ENCODE measurements around the gene CMIP.

Gene CMIP

GRCh38 chr16:81415751-81416150 is 28.9 kb upstream of the CMIP start:
- TF ChIP-seq, protein P1, sequence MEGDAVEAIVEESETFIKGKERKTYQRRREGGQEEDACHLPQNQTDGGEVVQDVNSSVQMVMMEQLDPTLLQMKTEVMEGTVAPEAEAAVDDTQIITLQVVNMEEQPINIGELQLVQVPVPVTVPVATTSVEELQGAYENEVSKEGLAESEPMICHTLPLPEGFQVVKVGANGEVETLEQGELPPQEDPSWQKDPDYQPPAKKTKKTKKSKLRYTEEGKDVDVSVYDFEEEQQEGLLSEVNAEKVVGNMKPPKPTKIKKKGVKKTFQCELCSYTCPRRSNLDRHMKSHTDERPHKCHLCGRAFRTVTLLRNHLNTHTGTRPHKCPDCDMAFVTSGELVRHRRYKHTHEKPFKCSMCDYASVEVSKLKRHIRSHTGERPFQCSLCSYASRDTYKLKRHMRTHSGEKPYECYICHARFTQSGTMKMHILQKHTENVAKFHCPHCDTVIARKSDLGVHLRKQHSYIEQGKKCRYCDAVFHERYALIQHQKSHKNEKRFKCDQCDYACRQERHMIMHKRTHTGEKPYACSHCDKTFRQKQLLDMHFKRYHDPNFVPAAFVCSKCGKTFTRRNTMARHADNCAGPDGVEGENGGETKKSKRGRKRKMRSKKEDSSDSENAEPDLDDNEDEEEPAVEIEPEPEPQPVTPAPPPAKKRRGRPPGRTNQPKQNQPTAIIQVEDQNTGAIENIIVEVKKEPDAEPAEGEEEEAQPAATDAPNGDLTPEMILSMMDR (IDR thresholded peaks at IDR 0.05) = no peak

DNA sequence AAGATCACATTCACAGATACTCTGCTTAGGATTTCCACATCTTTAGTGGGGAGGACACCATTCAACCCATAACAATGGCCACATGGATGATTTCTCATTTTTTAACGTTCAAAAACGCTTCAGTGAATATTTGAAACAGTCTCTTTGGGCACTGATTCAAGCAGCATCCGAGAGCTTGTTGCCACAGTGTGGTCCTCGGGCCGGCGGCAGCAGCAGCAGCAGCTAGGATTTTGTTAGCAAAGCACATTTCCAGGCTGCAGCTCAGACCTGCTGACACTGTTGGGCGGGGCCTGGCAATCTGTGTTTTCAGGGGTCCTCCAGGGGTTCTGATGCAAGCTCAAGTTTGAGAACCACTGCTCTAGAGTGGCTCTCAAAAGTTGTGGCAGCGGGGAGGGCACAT is 27.9 kb upstream of the CMIP start:
- TF ChIP-seq, protein P1 (IDR thresholded peaks at IDR 0.05) = no peak

DNA sequence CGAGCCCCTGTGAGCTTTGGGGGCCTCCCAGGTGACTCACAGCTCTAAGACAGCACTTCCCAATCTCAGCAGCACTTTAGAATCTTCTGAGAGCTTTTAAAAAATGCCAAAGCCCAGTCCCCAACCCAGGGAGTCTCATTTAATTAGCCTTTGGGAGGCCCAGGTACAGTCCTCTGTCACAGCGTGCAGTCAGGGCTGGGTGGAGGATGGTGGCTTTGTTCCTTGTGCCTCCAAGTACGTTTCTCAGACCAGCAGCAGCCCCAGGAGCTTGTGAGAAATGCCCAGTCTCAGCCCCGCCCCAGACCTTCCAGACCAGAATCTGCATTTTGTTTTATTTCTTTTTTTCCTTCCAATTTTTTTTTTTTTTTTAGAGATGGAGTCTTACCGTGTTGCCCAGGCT is 27.4 kb upstream of the CMIP start:
- TF ChIP-seq, protein P1 (IDR thresholded peaks at IDR 0.05) = no peak

DNA sequence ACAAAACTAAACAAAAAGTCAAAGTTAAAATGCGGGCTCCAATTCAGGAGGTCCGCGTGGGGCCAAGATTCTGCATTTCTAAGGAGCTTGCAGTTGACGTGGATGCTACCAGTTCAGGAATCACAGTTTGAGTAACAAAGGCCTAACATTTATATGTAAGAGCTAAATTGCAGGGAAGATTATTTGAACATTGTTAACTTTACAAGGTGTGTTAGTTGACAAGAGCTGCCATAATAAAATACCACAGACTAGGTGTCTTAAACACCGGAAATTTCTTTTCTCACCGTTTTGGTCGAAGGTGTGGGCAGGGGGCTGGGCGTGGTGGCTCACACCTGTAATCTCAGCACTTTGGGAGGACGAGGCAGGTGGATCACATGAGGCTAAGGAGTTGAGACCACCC is 24.8 kb upstream of the CMIP start:
- TF ChIP-seq, protein P1 (IDR thresholded peaks at IDR 0.05) = no peak

GRCh38 chr16:81421126-81421525 is 23.5 kb upstream of the CMIP start:
- TF ChIP-seq, protein P1 (IDR thresholded peaks at IDR 0.05) = no peak

- TF ChIP-seq, protein P1 (IDR thresholded peaks at IDR 0.05) = no peak
Observed at GRCh38 chr16:81421536-81421935, 23.1 kb upstream of the CMIP start.

- TF ChIP-seq, protein P1 (IDR thresholded peaks at IDR 0.05) = no peak
Observed at GRCh38 chr16:81424771-81425170, 19.8 kb upstream of the CMIP start.

DNA sequence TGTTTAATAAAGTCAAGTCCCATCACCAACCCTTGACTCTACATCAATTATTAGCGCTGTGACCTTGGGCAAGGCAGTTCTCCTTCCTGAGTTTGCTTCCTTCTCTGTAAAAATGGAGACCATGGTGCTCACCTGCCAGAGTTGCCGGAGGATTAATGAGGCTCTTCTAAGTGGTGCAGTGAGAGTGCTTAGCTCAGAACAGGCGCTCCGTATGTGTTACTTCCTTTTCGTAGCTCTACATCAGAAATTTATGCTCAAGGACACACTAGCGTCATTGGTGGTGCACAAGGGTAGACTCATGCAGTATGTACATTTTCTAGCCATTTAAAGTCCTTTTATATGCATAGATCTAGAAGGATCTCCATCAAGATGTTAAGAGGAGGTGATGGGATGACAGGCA is 17.4 kb upstream of the CMIP start:
- TF ChIP-seq, protein P1 (IDR thresholded peaks at IDR 0.05) = no peak

Data from LNCAP (cell line).